NCI-H2196 (cell line): ENCODE measurements around the gene ATP6V1C2.
"Not testable (repeated sequence)": the region's sequence is repeated elsewhere in the genome, so short reads cannot be mapped to it uniquely, and the experiment has no call there.

Source experiments
- DNase-seq: peaks from one replicate; lab custom pipeline; 2025; ENCODE audit not compliant: unreplicated experiment; lab: John Stamatoyannopoulos, UW

The ATP6V1C2 gene

GRCh38 chr2:10783421-10783820 lies 62.0 kb downstream of the ATP6V1C2 start:
- DNase-seq: no peak

- no peak for DNase-seq
Observed at GRCh38 chr2:10784719-10785118, 63.3 kb downstream of the ATP6V1C2 start.

DNA sequence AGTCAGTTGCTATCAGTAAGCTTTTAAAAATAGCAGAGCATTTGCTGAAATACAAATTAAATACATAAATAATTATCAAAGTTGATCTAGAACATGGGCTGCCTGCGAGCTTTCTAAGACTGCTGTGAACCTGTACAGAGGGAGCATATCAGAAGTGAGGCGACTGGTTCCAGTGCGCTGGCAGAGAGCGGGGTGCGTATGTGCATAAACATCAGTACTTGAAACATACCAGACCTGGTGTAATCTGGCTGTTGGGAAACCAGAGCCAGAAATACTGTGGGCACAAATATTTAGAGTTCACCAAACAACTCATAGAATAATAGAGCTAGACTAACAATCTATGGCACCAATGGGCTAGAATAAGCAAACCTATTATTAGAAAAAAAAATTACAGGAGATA lies 63.8 kb downstream of the ATP6V1C2 start:
- DNase-seq: no peak

DNA sequence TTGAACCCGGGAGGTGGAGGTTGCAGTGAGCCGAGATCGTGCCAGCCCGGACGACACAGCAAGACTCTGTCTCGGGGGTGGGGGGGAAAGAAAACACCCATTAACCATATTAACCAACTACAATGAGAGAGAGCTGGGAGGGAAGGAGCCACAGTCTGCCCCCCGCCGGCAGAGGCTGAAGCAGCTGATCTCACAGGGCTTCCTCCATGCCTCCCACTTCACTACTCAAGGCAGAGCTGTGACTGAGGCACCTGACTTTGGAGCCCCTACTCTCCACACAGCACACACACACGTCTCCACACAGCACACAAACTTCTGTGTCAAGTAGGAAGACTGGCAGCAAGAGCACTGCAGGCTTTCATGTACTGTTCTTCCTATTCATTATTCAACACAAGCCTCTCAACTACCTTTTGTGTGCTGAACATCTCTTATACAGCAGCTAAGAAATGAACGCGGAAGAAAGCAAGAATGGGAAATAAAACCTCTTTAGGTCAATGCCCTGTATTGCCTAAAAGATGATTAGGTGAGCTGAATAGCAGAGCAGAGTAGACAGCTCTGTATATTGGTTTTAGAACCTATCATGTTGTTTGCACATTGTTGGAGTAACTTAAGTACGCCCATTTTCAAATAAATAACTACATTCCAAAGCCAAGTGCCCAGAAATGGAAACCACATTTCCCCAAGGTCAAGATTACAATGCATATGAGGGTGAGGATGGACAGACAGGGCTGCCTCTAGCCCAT lies 65.0 kb downstream of the ATP6V1C2 start:
- DNase-seq: no peak

DNA sequence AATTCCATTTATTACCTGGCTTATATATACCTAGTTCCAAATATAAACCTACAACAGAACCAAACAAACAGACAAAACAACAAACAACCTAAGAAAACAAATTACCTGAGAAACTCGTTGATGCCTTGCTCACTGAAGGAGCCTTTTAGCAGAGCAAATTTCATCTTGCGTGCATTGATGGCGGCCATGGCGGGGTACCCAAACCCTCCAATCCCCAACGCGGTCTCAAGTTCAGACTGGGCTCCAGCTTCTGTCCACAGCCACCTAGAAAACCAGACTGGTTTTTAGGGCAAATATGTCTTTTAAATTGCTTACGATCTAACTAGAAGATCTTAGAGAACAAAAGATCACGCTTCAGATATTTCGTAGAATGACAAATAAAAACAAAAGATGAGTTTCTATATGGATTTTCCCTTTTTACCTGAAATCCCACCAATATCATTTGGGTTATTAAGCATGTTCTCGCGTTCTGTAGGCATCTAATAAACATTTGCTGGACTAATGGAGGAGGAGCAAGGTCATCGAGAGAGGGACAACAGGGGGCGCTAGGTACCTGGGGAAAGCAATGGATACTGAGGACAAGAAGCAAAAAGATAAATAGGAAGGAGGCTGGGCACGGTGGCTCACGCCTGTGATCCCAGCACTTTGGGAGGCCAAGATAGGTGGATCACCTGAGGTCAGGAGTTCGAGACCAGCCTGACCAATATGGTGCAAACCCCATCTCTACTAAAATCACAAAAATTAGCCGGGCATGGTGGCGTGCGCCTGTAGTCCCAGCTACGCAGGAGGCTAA lies 65.9 kb downstream of the ATP6V1C2 start:
- DNase-seq: no peak

GRCh38 chr2:10788855-10789254 lies 67.4 kb downstream of the ATP6V1C2 start:
- no peak for DNase-seq

GRCh38 chr2:10790228-10790973 lies 69.0 kb downstream of the ATP6V1C2 start:
- DNase-seq: no peak

- DNase-seq: no peak
Observed at GRCh38 chr2:10792001-10792634, 70.7 kb downstream of the ATP6V1C2 start.

GRCh38 chr2:10792660-10793400 lies 71.4 kb downstream of the ATP6V1C2 start:
- DNase-seq: no peak

GRCh38 chr2:10793816-10794215 lies 72.4 kb downstream of the ATP6V1C2 start:
- DNase-seq: no peak

DNA sequence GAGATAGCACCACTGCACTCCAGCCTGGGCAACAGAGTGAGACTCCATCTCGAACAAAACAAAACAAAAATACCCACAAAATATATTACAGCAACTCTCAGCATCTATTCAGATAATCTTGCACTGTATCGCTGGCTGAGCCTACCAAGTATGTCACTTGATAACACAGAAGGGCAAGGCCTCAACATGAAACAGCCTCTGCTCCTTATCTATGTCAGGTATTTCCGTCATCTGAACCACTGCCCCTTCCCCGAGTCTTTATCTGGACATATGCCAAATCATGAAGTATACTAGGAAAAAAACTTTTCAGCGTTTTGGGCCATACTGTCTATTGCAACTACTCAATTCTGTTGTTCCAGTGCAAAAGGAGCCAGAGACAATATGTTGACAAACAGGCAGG lies 73.4 kb downstream of the ATP6V1C2 start:
- DNase-seq: no peak

GRCh38 chr2:10795508-10796046 lies 74.1 kb downstream of the ATP6V1C2 start:
- DNase-seq: no peak

DNA sequence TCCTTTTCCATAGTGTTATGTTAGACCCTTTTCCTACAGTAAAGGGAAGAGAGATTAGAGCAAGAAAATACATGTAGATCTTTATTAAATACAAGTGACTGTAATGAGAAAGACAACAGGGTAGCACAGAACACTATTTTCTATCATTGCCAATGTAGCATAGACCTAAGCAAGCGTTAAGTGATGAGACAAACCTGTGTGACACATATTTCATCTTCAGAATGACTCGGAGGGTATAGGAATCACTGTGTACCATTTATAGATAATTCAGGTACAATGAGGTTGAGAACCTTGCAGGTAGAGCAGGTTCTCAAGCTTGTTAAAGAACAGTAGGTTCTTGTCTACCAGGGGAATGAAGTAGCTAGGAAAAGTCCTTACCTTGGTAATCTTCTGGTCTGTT lies 75.3 kb downstream of the ATP6V1C2 start:
- DNase-seq: no peak

DNA sequence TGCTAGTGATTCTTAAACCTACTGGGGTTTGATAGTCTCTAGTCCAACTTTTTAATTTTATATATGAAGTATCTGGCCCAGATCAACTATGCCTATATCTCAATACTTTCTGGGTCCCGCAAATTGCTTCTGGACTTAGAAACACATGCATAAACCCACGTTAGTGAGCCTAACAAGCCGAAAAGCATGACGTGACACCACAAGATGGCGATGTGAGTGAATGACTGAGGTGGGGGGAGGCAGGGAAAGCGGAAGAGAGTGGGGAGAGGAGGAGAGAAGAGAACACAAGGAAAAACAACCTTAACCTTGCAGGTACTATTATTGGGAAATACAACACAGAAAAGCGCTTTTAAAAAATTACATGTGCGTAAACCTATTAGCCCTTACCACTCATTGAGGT lies 77.4 kb downstream of the ATP6V1C2 start:
- DNase-seq: no peak

GRCh38 chr2:10800163-10800562 lies 78.7 kb downstream of the ATP6V1C2 start:
- DNase-seq: no peak

DNA sequence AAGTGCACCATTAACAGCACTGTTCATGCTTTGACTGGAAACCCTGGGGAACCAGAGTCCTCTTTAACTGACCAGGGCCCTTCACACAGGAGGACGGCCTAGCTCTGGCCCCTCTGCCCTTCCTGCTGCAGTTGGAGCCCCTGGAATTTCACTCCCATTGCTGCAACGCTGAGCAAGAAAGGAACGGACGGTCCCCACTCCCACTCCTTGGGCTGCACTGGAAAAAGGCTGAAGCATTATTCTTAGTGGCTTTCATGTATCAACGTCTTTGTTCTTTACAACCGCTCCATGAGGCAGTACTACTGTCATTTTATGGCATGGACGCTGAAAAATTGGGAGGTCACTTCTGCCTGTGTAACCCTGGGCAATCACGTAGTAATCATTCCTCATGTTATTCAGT lies 81.2 kb downstream of the ATP6V1C2 start:
- no peak for DNase-seq

GRCh38 chr2:10805990-10806389 lies 84.6 kb downstream of the ATP6V1C2 start:
- DNase-seq: not testable (repeated sequence)

DNA sequence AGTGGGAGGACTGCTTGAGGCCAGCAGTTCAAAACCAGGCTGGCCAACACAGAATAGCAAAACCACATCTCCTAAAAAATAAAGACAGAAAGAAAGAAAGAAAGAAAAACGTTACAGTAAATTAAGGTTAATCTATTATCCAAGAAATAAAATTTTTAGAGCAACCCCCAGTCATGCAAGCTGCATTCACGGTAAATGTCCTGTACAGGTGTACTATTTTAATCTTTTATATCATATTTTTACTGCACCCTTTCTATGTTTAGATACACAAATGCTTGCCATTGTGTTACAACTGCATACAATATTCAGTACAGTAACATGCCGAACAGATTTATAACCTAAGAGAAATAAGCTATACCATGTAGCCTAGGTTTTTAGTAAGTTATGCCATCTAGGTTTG lies 85.1 kb downstream of the ATP6V1C2 start:
- no peak for DNase-seq

DNA sequence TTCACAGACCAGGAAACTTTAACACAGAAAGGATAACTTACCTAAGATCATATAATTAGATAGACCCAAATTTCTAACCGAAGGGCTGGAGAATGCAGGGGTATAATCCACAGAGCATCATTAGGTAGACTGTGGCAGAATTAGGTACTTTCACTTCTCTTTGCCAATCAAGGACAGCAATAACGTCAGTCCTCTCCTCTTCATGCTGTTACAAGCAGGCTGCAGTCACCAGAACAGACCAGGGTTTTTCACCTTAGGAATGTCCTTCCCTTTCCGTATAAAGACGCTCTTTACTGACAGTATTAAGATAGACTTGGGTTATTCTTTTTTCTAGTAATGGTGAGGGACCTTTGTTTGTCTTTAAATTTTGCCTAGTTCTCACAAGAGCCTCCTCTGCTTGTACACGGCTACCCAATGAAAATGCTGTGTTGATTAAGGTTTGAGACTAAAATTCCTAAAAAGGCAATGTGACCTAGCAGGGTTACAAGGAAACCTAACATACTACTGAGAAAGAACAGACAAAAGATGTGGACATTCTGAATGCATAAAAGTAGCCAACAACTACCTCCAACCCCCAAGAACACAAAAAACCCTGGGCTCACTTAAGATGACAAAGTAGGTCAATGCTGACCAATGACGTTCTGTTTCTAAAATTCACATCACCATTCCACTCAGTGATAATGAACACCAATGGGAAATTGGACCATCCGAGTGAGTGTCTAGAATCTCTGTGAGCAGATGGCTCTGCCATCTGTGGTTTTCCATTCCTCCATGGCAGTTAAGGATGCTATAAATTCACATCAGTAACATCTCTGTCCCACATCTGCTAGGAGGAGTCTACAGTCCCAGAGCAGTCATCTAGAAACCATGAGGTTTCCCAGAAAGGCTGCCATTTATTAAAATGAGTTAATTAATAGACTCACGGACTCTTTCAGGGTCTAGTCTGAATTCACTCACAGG lies 89.1 kb downstream of the ATP6V1C2 start:
- no peak for DNase-seq
